Muscle of arm (tissue), 12 donors: ENCODE measurements around the gene ZBTB40. TPM values are rescaled to one million over a fixed set of nuclear protein-coding genes. Genes with fewer than 3 reads are reported as not detected.

Experiments used
- polyA plus RNA-seq, 12 donors: library from polyadenylated mRNA; unstranded; fragments of 120-200 nt; gene quantifications; one replicate each; pipeline ENCODE4 v1.2.1, GENCODE V29; 2013; ENCODE audit not compliant: insufficient read length in 12 of 12

The ZBTB40 gene
- polyA plus RNA-seq, 12 donors: 11.1 to 16.1 (median 12.6) TPM; not detected in 1

Other genes with a start within 250 kb of the ZBTB40 start
- under 1 TPM in 3 of 12 donors, not detected in 9; 0.05 to 0.12 (median 0.08) TPM for gene EPHA8, start 111.6 kb downstream of the ZBTB40 start, polyA plus RNA-seq
- gene C1QA, start 184.8 kb downstream of the ZBTB40 start, polyA plus RNA-seq: 10 to 100 TPM in 11 of 12 donors, not detected in 1; 20.9 to 37.3 (median 26.2) TPM
- gene C1QC, start 191.8 kb downstream of the ZBTB40 start, polyA plus RNA-seq: 10 to 100 TPM in 11 of 12 donors, not detected in 1; 15.9 to 48.9 (median 24.5) TPM
- 10 to 100 TPM in 11 of 12 donors, not detected in 1; 11.5 to 31.0 (median 16.5) TPM for gene C1QB, start 201.4 kb downstream of the ZBTB40 start, polyA plus RNA-seq